Measurements from ENCODE around the gene EFEMP2.
"Not testable (repeated sequence)": the region's sequence is repeated elsewhere in the genome, so short reads cannot be mapped to it uniquely, and the experiment has no call there.

EFEMP2 gene

DNA sequence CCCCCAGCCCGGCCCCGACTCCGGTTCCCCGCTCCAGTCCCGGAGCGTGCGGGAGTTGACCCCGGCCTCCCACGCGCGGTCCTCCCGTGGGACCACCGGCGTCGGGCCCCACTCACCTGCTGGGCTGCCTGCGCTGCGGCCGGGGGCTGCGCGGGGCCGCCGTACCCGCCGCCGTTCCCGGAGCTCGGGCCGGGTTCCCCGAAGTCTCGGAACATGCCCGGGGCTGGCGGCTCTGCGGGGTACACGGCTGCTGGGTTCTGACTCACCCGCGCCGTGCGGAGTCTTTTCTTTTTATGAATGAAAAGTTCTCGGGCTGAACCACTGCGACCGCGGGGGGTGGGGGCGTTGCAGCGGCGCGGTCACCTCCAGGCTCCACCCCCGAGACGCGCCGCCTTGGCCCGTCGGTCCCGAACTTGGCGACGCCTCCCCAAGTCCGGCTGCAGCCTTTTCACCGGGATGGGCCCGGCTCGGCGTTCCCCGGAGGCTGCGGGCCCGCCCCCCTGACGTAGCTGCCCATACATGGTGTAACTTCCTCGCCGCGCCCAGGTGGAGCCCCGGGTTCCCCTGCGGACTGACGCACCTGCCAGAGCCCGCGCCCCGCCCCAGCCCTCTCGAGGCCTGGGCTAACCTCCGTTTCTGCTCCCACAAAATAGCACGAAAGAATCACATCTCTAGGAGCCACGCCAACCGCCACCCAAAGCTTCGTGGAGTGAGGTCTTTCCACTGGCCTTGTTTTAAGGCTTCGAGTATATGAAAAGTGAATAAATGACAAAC, 27.7 kb upstream of the EFEMP2 start, which contains the start of gene FOSL1:
TSS of gene FOSL1 (minus strand) at position 264 of the 774 bp plus-strand sequence. CDS start at position 215, 49 bp downstream.
- peak; percentile 98 for DNase-seq (ENCODE audit: low read depth)

- peak; percentile 78 for DNase-seq (ENCODE audit: low read depth)
These were observed 26.9 kb upstream of the EFEMP2 start for GRCh38 chr11:65899356-65900124.

DNA sequence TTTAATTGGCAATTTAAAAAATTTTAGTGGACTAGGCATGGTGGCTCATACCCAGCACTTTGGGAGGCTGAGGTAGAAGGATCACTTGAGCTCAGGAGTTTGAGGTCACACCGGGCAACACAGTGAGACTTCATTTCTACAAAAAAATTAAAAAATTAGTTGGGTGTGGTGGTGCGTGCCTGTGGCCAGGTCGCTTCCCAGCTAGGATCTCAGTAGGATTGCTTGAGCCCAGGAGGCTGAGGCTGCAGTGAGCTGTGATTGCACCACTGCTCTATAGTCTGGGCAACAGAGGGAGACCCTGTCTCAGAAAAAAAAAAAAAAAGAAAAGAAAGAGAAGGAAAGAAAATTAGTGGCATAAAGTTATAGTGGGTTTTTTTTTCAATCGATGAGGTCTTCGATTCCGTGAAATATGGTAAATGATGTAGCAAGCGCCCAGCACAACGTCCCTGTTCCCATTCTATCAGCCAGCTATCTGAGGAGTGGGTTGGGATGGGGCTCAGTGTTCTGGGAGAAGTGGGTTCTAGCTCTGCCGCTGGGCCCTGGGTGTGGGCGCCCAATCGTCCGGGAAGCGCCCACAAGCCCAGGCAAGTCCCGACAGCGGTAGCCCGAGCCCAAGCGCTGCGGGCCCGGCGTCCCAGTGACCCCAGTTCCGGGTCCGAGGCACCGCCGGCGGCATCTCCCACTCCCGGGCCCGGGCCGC, 26.2 kb upstream of the EFEMP2 start:
- DNase-seq (ENCODE audit: low read depth) = peak; percentile 42

- DNase-seq (ENCODE audit: low read depth) = peak; percentile 38
These were observed 24.4 kb upstream of the EFEMP2 start for GRCh38 chr11:65897020-65897471.

- no peak for DNase-seq (ENCODE audit: low read depth)
These were observed 23.7 kb upstream of the EFEMP2 start for GRCh38 chr11:65896034-65896999.

DNA sequence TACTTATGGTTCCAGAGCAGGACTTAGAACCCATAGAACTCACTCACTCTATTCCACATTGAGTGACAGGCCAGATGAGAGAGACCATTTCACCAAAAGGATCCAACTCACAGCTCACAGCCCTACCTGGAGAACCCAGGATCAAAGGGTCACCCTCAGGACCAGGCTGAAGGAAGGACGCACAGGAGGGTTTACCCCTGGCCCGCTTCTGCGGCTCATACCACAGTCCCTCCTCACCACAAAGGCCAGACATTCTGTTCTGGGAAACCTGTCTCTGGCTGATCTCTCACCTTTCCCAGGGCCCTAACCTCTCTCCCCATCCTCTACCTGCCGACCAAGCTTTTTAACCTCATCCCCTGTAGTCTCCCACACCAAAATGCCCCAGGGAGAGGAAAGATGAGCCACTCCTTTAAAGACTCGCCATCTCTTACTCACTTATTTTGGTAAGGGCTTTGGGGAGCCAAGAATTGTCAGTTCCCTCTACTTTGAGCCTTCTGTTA, 22.9 kb upstream of the EFEMP2 start:
- no peak for DNase-seq (ENCODE audit: low read depth)

- no peak for DNase-seq (ENCODE audit: low read depth)
These were observed 21.5 kb upstream of the EFEMP2 start for GRCh38 chr11:65894034-65894591.

GRCh38 chr11:65892661-65893317, 20.2 kb upstream of the EFEMP2 start:
- DNase-seq (ENCODE audit: low read depth) = no peak

DNA sequence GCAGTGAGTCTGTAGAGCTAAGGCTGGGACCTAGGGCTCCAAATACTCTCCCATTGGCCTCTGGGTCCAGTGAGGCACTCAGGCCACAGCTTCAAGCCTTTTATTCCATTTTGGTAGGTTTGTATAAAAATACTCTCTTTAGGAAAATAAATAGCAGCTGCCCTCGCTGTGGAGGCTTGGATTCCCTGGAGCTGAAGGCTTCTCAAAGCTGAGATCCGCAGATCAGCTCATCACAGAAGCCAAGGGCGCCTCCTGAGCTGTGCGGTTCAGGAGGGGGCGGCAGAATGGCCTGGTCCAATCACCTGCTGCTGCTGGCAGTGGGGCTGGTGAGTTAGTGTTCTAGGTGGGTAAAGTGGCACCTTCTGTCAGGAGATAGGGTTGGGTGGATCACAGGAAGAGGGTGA, 19.5 kb upstream of the EFEMP2 start:
- not testable (repeated sequence) for DNase-seq (ENCODE audit: low read depth)

DNA sequence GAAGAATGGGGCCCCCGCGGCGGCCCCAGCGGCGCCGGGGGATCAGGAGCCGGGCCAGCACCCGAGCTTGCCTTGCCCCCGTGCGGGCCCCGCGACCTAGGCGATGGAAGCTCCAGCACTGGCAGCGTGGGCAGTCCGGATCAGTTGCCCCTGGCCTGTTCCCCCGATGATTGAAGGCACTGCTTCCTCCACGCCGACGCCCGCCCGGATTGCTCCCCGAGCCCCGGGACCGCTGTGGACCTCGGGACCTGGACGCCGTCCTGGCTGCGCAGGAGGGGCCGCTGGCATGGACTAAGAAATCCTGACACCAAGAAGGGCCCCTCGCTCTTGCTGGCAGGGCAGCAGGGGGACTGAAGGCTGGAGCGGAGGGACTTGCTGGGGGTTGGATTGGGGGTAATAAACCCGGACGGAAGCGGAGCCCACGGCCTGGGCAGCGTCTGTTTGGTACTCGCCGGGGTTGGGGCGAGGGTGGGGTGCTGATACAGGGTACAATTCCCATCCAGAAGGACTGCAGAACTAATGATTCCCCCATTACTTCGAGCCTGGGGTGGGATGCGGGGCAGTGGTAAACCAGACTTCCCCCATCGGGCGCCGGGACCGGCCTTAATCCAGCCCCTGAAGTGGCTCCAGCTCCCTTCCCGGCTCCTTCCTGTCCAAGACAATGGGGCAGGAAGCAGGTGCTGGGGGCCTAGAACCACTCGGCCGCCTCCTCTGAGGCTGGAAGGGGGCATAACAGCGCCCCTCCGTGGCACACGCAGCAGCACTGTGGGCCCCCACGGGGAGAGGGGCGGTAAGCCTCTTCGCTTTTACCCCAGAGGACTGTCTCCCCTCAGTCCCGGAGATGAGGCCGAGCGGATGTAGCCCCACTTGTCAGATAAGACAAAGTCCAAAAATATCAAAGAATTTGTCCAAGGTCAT, 18.9 kb upstream of the EFEMP2 start:
- DNase-seq (ENCODE audit: low read depth) = peak; percentile 28

GRCh38 chr11:65890324-65891218, 18.0 kb upstream of the EFEMP2 start, which contains the start of gene CCDC85B:
CCDC85B (plus strand) TSS chr11:65890673; CDS start chr11:65890784, 111 bp downstream.
- DNase-seq (ENCODE audit: low read depth) = peak; percentile 96

DNA sequence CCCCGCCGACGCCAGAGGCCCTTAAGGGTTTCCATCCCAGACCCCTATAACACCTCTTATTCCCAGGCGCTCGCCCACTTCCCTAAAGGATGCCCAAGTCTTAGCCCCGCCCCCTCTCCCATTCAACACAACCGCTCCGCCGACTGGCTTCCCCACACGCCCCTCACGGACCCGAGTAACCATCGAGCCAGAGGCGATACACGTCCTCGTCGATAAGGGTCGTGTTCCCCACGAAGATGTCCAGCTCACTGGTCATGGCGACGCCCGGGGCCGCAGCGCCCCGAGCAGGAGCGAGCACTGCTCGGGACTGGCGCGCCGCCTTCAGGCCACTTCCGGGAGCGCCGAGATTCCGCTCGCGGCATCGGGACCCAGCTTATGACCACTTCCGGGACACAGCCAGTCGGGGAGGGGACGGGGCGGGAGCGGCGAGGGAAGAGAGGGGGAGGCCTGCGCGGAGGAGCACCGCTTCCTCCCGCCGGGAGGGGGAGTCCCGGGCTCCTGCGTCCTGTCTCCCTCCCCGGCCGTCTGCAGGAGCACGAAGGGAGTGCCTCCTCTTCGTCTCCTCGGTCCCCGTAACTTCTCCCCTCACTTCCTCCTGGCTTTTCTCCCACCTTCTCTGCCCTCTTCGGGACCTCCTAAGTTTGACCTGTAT, 15.7 kb upstream of the EFEMP2 start, which contains the start of gene FIBP:
TSS of gene FIBP (minus strand) at position 309 of the 652 bp plus-strand sequence. CDS start at position 256, 53 bp downstream.
- DNase-seq (ENCODE audit: low read depth) = peak; percentile 98

- peak; percentile 59 for DNase-seq (ENCODE audit: low read depth)
These were observed 15.1 kb upstream of the EFEMP2 start for GRCh38 chr11:65887723-65888162.

- DNase-seq (ENCODE audit: low read depth) = no peak
These were observed 14.5 kb upstream of the EFEMP2 start for GRCh38 chr11:65886826-65887722.

DNA sequence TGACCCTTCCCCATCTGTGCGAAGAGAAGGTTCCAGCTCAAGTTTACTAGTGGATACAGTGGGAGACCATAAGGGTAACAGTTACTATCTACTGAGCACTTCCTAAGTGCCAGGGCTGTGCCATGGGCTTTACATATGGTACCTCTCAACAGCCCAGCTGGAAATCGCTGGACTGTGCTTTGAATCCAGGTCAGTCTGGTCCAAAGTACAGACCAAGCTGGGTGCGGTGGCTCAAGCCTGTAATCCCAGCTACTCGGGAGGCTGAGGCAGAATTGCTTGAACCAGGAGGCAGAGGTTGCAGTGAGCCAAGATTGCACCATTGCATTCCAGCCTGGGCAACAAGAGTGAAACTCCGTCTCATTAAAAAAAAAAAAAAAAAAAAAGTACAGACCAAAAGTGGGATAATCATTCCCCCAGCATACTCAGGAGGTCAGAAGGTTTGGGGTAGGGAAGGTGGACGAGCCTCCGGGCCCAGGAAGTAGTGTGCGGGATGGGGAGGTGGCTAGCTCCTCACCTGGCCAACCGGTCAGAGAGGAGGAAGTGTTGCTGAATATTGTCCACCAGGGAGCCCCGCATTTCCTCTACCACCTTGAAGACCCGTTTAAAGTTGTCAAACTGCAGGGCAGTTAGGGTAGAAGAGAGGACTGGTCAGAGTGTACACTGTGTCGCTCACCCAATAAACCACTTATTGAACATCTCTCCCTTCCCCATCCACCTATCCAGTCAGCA, 13.4 kb upstream of the EFEMP2 start:
- no peak for DNase-seq (ENCODE audit: low read depth)

Measured in iris pigment epithelial cell (primary cell).